ENCODE measurements around the gene BCOR. TPM values are rescaled to one million over a fixed set of nuclear protein-coding genes. Genes with fewer than 3 reads are reported as not detected.

Gene BCOR
- total and polyA plus RNA-seq, 2 of the 13 experiments (the other 11 are each of a cell fraction or from before 2014, with no cell fraction given) = 14.3 to 15.2 TPM

DNA sequence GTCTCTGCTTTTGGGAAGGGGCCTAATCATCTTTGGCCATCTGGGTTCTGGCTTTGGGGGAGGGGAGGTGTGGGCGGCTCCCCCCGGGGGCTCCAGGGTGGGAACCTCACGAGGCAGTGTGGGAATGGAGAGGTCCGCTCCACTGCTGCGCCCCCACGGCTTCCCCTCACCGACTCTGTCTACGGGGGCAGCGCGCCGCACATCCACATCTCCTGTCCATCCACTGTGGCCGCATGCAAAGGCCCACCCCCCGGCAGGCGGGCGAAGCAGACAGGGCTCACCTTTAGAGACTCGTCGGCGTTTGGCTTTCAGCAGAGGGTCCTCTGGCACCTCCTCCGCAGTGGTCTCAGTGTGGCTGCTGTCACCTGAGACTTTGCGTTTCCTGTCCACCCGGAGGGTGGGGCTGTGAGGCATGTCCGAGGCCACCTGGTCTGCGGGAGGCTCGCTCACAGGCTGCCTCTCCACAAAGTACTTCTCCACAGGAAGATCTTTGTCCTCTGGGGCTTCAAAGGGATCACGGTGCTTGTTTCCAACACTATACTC, 33.6 kb downstream of the BCOR start:
- Histone ChIP-seq H3K79me2 (ENCODE audit: insufficient read depth, low read length) (no peaks in the 10 kb centered on the region), H3K27me3 (ENCODE audit: control insufficient read depth in 1 of 2, insufficient read depth in 2 of 2, low read length in 2 of 2) (no peaks in the 10 kb centered on the region), H2AFZ (ENCODE audit: low read length) (no peak overlapping the region), H3K27ac (ENCODE audit: extremely low read length, insufficient read depth, low read length) (no peak overlapping the region), H3K4me1 (ENCODE audit: insufficient read depth, low read length) (peaks cover 9% of the 10 kb centered on the region), H3K4me2 (ENCODE audit: low read depth, low read length) (no peak overlapping the region), H3K4me3 (replicated peaks in 1 of 3; ENCODE audit: insufficient read depth in 1 of 3, low read depth in 2 of 3, low read length in 3 of 3) (no peak overlapping the region), H3K9ac (ENCODE audit: insufficient read depth, low read depth, low read length) (no peak overlapping the region), H3K36me3 (replicated peaks in 1 of 2; ENCODE audit: control insufficient read depth in 1 of 2, insufficient read depth in 2 of 2, low read length in 2 of 2) (peaks cover 13 to 46% of the 10 kb centered on the region in 2 experiments), H4K20me1 (ENCODE audit: insufficient read depth, low read length) (0 out of 2 replicates have a peak, but pooled peaks cover 4% of the 10 kb centered on the region), H3K9me3 (ENCODE audit: low read length) (no peaks in the 10 kb centered on the region)
- TF ChIP-seq AGO2 (optimal IDR thresholded peaks at IDR 0.05; ENCODE audit: low read depth, low read length) (peak; percentile 38), SAFB2 (CRISPR knock-in tag; IDR thresholded peaks at IDR 0.05; ENCODE audit: borderline replicate concordance, low read depth) (no peak), PAF1 (CRISPR knock-in tag; IDR thresholded peaks at IDR 0.05) (no peak)
- TF ChIP-seq, protein P1, sequence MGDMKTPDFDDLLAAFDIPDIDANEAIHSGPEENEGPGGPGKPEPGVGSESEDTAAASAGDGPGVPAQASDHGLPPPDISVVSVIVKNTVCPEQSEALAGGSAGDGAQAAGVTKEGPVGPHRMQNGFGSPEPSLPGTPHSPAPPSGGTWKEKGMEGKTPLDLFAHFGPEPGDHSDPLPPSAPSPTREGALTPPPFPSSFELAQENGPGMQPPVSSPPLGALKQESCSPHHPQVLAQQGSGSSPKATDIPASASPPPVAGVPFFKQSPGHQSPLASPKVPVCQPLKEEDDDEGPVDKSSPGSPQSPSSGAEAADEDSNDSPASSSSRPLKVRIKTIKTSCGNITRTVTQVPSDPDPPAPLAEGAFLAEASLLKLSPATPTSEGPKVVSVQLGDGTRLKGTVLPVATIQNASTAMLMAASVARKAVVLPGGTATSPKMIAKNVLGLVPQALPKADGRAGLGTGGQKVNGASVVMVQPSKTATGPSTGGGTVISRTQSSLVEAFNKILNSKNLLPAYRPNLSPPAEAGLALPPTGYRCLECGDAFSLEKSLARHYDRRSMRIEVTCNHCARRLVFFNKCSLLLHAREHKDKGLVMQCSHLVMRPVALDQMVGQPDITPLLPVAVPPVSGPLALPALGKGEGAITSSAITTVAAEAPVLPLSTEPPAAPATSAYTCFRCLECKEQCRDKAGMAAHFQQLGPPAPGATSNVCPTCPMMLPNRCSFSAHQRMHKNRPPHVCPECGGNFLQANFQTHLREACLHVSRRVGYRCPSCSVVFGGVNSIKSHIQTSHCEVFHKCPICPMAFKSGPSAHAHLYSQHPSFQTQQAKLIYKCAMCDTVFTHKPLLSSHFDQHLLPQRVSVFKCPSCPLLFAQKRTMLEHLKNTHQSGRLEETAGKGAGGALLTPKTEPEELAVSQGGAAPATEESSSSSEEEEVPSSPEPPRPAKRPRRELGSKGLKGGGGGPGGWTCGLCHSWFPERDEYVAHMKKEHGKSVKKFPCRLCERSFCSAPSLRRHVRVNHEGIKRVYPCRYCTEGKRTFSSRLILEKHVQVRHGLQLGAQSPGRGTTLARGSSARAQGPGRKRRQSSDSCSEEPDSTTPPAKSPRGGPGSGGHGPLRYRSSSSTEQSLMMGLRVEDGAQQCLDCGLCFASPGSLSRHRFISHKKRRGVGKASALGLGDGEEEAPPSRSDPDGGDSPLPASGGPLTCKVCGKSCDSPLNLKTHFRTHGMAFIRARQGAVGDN (CRISPR knock-in tag; IDR thresholded peaks at IDR 0.05) = peak; percentile 11; the same call in 1 of the 2 replicates
- ChIA-PET CTCF (ENCODE audit: low intra/inter-chr PET ratio, low total read pairs) (no interaction called here), POLR2A (no interaction called here)
- no peak for DNase-seq (ENCODE audit: low spot score)
- intact Hi-C loops (cut with micrococcal nuclease; ENCODE audit: unreplicated experiment) (no loop called here), in situ Hi-C loops (cut with HindIII; ENCODE audit: extremely low pct_ligation_motif_present, low pct_unique_long_range_greater_than_20kb) (no loop called here)
- no TSS peak for BruUV-seq (replicated peaks)
- ATAC-seq = no peak; the same call in 2 of the 3 replicates
- WGBS (ENCODE audit: low lambda C conversion rate) = 97% methylated on average over 9 of the region's 25 CpGs
- no peak for FAIRE-seq
